Endothelial cell of umbilical vein (primary cell): ENCODE results near the gene EYS.

ENCODE experiments used
- CTCF ChIP-seq, 2 donors: IDR thresholded peaks; 1 replicate in 1 of 2; 2 replicates in 1 of 2; pipeline ENCODE4 v1.5.1; 2011; ENCODE audit warnings: low read length in 2 of 2, mild to moderate bottlenecking in 2 of 2, moderate library complexity in 2 of 2, control low read depth in 1 of 2, inconsistent platforms in 1 of 2, low read depth in 1 of 2; ENCODE audit not compliant: insufficient read depth in 1 of 2; ENCODE audit errors: extremely low read depth in 1 of 2
- EZH2 ChIP-seq: IDR thresholded peaks from 2 replicates; pipeline ENCODE4 v1.6.1; 2012; ENCODE audit warnings: borderline replicate concordance, low read depth, mild to moderate bottlenecking, moderate library complexity, low read length, inconsistent platforms; ENCODE audit not compliant: severe bottlenecking
- FOS ChIP-seq: IDR thresholded peaks from 2 replicates; pipeline ENCODE4 v1.6.1; 2011; ENCODE audit warnings: mild to moderate bottlenecking, low read length, moderate library complexity, borderline replicate concordance; ENCODE audit not compliant: insufficient read depth
- JUN ChIP-seq: IDR thresholded peaks from 2 replicates; pipeline ENCODE4 v1.6.1; 2011; ENCODE audit warnings: borderline replicate concordance, low read depth; ENCODE audit not compliant: insufficient read length, insufficient read depth
- MAX ChIP-seq: IDR thresholded peaks from 2 replicates; pipeline ENCODE4 v1.6.1; 2011; ENCODE audit not compliant: insufficient read depth, insufficient read length
- MYC ChIP-seq: IDR thresholded peaks from one replicate; pipeline ENCODE4 v1.6.1; 2011; ENCODE audit warnings: mild to moderate bottlenecking, low read depth, low read length
- POLR2A ChIP-seq: IDR thresholded peaks from 2 replicates; pipeline ENCODE4 v1.6.1; 2012; ENCODE audit warnings: low read depth, mild to moderate bottlenecking, control low read depth, low read length
- POLR2AphosphoS5 ChIP-seq: IDR thresholded peaks from 2 replicates; pipeline ENCODE4 v1.6.1; 2012; ENCODE audit warnings: low read depth, mild to moderate bottlenecking, control low read depth, low read length, moderate library complexity; ENCODE audit not compliant: insufficient read depth

GRCh38 chr6:65631711-65632110, 75.3 kb downstream of the EYS start:
- TF ChIP-seq CTCF (IDR thresholded peaks at IDR 0.05; ENCODE audit: extremely low read depth in 1 of 2, insufficient read depth in 1 of 2, low read depth in 1 of 2, low read length in 2 of 2) (no peak), EZH2 (no peak), MAX (no peak), POLR2A (no peak), JUN (no peak), POLR2AphosphoS5 (no peak), FOS (no peak), MYC (no peak)
